DMS79 treated with DMSO at 0.1 percent for 48 hours (cell line): ENCODE results near the gene SCN2B.

Experiments used
- DNase-seq: peaks from one replicate; lab custom pipeline; 2025; lab: John Stamatoyannopoulos, UW

SCN2B gene

DNA sequence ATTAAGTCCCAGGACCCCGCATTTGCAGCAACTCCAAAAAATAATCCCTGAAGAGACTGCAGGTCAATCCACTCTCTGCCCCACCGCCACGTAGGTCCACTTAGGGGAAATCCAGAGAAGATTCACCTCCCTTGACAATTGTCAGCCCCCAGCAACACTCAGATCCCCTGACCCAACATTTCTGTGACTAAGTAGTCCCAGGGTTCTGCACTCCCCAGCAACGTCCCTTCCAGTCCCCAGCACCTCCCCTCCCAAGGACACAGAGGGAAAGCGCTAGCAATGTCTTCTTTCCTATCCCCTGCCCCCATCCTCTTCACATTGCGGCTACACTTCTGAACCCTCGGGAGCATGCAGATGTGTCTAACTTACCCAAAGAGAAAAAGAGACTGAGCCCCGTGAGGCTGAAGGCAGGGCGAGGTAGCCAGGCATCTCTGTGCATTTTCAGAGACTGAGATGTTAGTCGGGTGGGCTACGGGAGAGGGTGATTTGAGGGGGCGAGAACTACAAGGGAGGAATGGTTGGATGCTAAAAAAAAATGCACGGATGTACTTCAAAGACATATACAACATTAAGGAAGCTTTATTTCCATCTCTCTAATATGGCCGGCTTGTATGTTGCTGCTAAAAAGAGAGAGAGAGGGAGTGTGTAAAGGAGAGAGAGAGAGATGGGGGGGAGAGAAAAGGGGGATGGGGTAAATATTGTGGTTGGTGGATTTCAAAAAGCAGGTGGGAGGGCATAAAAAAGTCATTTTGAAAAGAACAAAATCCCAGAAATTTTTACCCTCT, at the start of gene SCN2B:
Gene SCN2B (minus strand): TSS at position 647 of the 785 bp plus-strand sequence. CDS start 208 bp downstream, at position 439.
- DNase-seq, result no peak

DNA sequence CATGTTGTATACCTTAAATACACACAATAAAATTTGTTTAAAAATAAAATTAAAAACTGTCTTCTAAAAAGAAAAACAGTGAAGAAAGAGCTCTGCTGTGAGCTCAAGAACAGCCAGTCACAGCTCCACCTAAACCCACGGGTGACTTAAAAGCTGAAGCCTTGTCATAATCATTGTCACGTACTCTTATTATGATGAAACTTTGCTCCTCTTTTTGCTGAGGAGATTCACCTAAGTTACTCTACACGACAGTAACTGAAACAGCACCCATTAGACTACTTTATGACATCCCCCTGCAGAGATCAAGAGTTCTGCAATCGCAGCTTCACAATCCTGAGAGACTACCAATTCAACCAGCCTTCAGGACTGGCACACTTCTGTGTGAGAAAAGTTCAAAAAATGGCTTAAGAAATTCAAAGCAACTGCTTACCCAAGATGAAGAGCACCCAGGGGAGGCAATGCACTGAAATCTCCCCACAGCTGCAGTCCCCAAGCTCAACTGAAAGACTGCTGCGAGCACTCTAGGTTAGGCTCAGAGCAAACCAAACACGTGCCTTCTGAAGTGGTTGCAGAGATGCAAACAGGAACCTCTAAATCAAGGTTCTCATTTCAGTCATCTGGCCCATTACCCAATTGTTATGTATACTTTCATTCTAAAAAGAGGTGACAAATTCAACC, 48.2 kb upstream of the SCN2B start, which contains the start of gene JAML:
Gene JAML (minus strand): TSS at position 501 of the 678 bp plus-strand sequence. CDS start 10,145 bp downstream, outside the sequence.
- DNase-seq, result no peak

GRCh38 chr11:118223992-118224391, 47.6 kb upstream of the SCN2B start:
- DNase-seq, result no peak

- no peak for DNase-seq
Measured at GRCh38 chr11:118223570-118223969, 47.1 kb upstream of the SCN2B start.

- no peak for DNase-seq
Measured at GRCh38 chr11:118222437-118222836, 46.0 kb upstream of the SCN2B start.

DNA sequence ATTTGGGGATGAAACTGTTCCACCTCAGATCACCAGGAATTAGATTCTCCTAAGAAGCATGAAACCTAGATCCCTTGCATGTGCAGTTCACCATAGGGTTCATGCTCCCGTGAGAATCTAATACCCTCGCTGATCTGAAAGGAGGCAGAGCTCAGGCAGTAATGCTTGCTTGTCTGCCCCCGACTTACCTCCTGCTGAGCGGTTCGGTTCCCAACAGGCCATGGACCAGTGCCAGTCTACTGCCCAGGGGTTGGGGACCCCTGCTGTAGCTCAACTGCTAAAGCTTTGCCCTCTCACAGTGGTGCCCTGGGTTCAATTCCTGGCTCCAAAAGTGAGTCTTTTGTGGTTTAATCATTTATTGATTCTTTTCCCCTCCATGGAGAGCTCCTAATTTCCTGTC, 45.0 kb upstream of the SCN2B start:
- no peak for DNase-seq

- no peak for DNase-seq
Measured at GRCh38 chr11:118219732-118220131, 43.3 kb upstream of the SCN2B start.

DNA sequence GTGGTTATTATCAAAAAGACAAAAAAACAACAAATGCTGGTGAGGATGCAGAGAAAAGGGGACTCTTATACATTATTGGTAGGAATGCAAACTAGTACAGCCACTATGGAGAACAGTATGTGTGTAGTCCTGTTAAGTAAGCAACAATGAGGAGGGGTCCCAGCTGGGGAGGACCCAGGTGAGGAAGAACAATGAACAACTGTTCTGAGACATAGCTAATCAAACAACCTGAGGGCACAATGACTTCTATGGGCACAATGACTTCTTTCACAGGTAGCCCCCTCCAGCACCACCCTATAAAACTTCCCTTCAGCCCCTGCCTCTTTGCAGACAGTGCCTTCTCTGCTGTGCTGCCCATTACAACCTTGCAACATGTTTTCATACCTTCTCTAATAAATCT, 42.8 kb upstream of the SCN2B start:
- no peak for DNase-seq

GRCh38 chr11:118217575-118217974, 41.1 kb upstream of the SCN2B start:
- no peak for DNase-seq

DNA sequence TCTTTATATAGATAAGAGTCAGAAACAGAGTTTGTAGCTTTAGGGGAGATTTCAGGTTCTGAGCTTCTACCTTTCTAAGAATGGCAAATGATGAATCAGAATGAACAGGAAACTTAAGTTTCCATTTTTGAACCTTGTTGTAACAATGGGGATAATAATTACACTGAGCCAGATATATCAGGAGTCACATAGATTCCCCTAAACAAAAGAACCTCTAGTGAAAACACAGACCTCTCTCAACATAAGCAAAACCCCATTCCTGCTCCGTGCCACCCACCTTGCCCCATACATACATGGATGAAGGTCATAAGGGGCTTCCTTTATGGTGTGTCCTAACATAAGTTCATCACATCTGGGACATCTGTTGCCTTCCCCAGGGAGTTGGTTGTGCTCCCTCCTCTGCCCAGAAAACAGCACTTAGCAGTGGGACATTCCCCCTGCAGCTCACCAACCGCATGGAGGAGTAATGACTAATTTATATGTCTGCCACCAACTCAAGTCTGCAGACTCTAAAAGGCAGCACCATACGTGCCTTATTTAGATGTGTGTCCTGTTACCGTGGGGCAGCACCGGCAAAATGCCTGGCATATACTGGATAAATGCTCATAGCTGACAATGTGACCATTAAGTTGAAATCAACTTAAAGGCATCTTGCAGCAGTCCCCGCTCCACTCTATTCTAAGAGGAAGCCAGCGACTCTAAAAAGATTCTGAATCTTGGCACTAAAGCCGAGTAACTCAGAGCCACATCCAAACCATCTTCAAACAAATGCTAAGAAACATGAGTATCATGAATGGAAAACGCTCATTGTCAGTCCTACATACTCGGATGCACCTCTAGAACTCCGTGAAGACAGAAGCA, 40.4 kb upstream of the SCN2B start:
- DNase-seq, result no peak

DNA sequence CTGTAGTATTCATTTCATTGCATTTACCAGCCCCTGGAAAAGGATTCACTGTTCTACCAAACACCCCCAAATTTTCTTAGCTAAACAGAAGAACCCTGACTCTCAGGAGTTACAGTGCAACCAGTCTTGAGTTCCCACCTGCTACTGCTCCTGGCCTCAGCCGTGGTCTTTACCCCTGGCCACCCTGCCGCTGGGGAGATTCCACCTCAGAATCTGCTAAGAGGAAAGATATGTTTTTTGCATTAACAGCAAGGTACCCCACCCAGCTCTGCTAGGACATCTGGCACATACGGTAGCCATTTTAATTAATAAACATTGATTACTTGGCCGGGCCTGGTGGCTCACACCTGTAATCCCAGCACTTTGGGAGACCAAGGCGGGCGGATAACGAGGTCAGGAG, 39.3 kb upstream of the SCN2B start:
- no peak for DNase-seq

GRCh38 chr11:118215262-118215661, 38.8 kb upstream of the SCN2B start:
- DNase-seq, result no peak

DNA sequence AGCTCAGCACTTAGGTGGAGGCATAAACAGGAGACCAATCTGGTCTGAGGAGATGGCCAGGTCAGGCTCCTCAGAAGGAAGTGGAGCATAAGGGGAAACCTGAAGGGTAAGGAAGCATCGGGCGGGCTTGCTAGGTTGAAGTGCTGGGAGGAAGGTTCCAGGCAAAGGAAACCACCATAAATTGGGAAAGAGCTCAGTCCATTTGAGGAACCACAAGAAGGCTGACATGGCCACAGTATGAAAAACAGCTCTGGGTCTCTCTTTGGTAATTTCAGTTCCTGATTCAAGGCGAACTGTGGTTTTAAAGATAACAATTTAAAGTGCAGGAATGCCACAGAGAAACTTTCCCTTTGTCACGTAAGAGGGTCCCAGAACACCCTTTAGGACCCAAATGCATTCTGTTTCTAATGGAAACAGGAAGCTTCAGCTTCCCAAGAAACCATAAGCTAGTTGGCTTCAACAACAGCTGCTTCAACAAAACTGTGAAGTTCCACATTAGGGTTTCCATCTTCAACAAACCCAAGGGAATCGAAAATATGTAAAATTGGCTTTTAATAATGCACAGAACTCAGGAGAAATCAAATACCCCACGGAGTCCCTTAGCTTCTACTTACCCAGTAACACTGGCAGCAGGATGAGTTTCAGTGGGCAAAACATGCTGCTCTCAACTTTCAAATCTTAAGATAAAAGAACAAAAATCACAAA, 37.9 kb upstream of the SCN2B start:
- DNase-seq, result no peak

DNA sequence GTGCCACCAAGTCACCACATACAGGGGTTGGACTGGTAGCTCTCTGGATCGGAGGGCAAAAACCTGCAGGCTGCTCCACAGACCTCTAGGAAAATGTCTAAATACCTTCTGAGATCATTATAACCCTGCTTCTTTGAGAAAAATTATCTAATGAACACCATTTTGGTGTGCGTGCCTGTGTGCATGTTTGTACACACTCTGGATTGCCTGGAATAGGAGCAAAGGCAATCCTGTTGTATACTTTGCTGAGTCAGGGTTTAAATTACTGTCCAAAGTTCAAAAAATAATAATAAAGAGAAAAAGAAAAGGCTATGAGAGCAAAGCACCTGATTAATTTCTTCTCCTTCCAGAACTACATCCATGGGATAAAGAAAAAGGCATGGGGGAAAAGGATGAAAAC, 37.3 kb upstream of the SCN2B start:
- no peak for DNase-seq

DNA sequence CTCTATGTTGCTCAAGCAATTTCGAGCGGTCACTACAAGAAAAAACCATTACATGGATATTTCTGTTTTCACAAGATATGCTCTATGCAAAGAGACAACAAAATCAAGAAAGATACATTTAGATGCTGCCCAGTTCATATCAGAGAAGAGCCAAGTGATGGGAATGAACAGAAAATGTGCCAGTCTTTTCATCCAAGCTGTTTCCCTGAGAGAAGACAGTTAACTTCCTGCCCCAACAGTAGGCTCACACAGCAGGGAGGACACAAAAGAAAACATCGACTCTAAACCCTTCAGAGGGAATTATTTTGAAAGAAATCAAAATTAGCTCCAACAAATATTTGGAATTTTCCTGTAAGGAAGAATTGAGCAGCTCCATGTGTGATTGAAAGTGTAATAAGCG, 36.8 kb upstream of the SCN2B start:
- no peak for DNase-seq

DNA sequence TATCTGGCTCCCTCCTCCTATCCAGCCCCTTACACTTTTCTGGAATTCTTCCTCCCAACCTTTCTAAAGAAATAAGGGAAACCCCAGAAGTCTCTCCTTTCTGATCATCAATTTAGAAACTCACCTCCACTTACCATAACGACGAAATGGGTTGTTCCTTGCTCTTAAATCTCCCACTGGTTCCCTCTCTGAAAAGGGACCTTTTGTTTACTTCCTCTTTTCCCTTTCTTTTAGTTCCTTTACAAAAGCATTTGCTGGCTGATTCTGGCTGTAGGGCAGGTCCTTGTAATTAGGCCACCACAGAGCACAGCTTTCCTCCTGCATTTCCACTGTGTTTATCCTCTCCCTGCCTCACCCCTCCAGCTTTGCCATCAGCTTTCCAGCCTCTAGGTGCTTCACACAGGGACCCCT, 36.3 kb upstream of the SCN2B start:
- DNase-seq, result no peak

DNA sequence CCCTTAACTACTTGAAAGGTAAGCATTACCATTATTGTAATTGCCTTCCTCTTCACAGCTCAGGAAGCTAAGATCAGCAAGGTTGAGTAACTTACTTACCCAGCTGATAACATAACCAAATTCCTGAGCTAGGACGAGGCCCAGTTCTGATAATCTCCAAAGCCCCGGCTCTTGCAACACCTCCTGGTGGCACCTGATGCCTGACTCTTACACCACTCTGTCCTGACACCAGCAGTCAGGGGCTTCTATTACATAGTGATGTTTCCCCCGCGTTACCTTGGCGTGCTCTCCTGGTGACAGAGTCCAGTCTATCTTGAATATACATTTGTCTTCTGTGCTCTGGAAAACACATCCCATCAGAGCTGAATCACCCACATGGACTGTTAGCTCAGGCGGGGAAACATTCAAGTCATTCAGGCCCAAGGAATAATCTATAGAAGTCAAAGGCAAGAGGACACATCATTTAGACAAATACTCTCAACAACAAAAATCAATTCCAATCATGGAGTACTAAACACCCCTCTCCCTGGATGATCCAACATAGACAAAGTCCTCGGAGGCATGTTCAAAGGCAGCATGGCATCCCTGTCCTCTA, 35.8 kb upstream of the SCN2B start:
- no peak for DNase-seq

- no peak for DNase-seq
Measured at GRCh38 chr11:118211006-118211405, 34.6 kb upstream of the SCN2B start.

DNA sequence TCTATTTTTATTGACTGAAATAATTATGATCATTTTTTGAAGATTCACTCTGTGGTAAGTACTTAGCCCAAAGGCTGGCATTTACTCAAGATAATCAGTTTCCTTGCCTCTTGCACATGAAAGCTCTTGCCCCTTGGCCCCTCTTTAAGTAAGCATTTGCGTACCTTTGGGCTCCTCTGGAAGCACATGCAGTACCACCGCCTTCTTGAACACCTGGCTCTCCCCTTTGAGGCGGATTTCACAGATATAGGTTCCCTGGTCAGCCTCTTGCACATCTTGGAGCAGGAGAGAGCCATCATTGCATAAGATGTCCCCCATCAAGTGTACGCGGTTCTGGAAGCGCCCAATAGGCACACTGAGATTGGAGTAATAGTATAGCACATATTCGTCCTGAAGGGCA, 33.9 kb upstream of the SCN2B start:
- DNase-seq, result no peak

- no peak for DNase-seq
Measured at GRCh38 chr11:118209033-118209432, 32.6 kb upstream of the SCN2B start.

DNA sequence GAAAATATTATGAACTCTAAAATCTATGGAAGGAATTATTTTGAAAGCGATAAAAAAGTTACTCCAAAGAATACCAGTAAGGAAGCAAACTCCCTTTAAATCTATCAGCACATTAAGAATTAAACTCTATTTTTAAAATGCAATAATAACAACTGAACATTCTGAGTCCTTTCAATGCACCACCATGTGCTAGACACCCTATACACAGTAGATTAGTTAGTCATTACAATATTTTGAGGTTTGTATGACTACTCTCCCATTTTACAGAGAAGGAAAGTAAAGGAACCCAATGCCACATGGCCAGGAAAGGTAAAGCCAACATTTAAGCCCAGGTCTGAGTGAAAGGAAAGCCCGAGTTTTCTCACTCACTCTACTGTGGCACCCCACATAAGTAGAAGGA, 30.6 kb upstream of the SCN2B start:
- DNase-seq, result no peak
